Left renal cortex interstitium (tissue), 4 donors: ENCODE data around the gene MEP1B. TPM values are rescaled to one million over a fixed set of nuclear protein-coding genes. Genes with fewer than 3 reads are reported as not detected.
"Not testable (repeated sequence)": the region's sequence is repeated elsewhere in the genome, so short reads cannot be mapped to it uniquely, and the experiment has no call there.

Experiments
- DNase-seq, 4 donors: peaks; one replicate each; pipeline ENCODE4 v3.0.0-alpha.2; 2013; ENCODE audit warnings: low read depth in 4 of 4, low spot score in 2 of 4, missing footprints in 1 of 4
- polyA plus RNA-seq, 4 donors: library from polyadenylated mRNA; unstranded; fragments of 120-200 nt; gene quantifications; one replicate each; pipeline ENCODE4 v1.2.1, GENCODE V29; 2013; ENCODE audit not compliant: insufficient read length in 4 of 4

The MEP1B gene
- under 1 TPM in 3 of 4 donors, not detected in 1; 0.14 to 0.20 (median 0.20) TPM for polyA plus RNA-seq

GRCh38 chr18:32189790-32190189 is at the start of gene MEP1B:
Gene MEP1B (plus strand): TSS chr18:32190039. CDS start chr18:32190071, 32 bp downstream.
- DNase-seq: no peak

DNA sequence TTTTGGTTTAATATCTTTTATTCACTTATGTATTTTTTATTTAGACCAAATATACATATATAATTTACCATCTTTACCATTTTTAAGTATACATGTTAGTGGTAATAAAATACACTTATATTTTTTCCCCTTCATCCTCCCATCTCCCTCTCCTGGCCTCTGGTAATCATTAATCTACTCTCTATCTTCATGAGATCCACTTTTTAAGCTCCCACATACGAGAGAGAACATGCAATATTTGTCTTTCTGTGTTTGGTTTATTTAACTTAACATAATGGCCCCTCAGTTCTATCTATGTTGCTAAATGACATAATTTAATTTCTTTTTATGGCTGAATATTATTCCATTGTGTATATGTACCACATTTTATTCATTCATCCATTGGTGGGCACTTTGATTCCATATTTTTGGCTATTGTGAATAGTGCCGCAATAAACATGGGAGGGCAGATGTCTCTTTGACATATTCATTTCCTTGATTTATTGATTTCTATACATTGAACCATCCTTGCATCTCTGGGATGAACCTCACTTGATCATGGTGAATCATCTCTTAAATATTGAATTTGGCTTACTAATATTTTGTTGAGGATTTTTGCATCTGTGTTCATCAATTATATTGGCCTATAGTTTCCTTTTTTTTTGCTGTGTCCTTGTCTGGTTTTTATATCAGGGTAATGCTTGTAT is 41.5 kb upstream of the MEP1B start:
- no peak for DNase-seq

DNA sequence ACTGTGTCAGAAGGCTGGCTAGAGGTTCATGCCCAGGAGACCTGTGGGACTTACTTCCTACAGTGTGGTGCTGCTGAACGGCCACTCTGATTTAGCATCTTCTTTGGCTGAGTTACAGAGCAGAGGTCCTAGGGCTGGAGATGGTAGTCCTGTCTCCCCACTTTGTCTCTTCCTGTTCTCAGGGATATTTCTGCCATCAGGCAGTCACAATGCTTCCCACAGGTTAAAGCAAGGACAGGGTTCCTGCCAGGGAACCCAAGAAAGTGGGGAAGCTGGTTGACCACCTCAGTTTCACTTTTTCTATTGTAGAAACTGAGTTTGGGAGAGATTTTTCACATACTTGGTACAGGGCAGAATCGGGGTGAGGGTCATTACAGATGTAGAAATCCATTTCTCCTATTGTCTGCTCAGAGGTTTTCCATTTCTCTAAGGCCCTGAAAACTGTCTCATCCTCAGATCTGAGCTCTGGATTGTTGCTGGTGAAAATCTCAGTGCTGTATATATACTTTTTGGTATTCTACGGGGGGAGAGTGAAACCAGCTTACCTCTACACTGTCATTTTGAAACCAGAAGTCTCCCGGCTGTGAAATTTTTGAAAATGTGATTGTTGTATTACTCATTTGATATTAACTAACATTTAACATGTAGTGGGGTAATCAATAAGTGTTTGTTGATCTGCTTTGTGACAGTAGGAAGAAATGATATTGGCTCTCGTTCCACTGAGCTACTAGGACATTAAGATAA is 37.0 kb upstream of the MEP1B start:
- no peak for DNase-seq

DNA sequence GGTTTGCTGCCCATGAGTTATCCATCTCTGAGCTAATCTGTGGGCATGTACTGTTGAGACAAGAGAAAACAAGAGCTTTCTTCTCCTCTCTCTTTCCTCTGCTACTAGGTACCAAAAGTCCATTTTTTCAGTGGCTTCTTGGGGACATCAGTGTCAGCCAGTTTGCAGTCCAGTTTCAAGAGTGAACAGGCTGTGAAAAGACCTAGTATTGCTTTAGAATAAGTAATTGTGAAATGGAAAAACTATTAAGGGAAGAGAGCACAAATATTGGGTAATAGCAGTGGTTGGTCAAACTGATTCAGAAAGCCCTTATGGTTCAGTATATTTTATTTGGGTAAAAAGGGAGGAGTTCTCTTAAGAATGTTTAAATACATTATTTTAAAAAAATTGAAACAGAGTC is 33.0 kb upstream of the MEP1B start:
- no peak for DNase-seq

DNA sequence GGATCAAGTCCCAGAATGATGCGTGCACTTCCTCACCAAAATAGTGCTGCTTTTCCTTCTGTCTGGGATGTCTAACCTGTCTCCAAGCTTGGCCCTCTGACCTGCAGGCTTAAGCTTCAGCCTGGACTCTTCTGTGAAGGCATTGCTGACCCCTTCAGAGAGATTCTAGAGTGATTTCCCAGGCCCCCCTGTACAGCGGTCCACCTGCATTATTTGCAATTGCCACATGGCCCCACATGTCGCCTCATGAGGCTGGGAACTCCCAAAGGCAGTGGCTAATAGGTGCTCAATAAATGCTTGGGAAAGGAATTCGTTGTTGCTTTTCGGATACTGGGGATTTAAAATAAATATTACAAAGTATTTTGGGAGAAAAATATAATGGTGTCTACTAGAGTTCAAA is 32.3 kb upstream of the MEP1B start:
- DNase-seq: no peak

- DNase-seq: peak; percentile 73 to 91 (median 81)
Measured at GRCh38 chr18:32158108-32158624, 31.7 kb upstream of the MEP1B start.

DNA sequence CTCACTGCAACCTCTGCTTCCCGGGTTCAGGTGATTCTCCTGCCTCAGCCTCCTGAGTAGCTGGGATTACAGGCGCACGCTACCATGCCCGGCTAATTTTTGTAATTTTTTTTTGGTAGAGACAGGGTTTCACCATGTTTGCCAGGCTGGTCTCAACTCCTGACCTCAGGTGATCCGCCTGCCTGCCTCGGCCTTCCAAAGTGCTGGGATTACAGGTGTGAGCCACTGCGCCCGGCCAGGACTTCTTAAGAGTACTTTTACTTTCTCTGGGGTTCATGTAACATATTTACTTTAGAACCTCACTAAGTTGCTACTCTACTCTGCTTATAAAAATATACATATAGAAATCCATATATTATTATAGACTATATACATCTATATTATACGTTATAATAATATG is 31.2 kb upstream of the MEP1B start:
- not testable (repeated sequence) for DNase-seq

DNA sequence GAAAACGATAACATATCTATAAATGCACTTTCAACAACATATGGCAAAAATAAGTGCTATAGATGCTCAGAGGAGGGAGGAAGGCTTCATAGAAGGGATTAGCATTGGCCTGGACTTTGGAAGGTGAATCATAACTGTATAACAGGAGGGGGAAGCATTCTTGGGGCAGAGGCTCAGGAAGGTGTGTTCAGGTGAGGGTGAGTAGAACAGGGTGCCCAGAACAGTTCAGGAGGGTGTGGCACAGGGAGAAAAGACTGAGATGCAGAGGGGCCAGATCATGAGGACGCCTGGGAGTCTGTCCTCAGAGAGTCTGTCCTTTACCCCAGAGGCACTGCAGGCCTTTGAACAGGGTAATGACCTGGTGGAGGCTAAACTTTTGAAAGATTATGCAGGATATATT is 29.3 kb upstream of the MEP1B start:
- DNase-seq: no peak

DNA sequence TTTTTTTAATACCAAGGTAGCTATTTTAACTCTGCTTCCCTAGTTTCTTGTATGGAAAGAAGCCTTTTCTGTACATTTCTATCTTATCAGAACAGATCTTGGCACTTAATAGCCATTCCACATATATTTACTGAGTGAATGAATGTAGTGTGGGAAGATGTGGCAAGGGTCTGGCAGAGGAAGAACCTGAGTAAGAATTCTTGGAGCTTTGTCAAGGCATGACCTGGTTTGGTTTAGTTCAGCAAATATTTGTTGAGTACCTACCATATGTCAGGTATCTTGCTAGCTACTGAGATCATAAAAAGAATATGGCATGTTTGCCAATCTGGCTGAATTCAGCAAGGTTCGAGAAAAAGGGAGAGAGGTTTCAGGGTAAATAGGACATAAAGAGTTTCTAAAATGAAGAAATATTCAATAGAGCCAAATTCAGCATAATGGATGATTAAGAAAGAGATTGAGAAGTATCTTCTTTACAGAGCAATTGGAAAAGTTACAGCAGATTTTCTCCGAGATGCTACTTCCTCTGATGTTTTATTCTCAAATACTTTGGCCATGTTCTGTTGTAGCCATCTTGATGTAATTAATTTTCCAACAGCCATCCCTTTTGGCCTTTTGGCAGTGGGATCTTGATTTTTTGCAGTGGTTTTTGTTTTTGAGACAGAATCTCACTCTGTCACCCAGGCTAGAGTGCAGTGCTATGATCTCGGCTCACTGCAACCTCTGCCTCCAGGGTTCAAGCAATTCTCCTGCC is 21.7 kb upstream of the MEP1B start:
- no peak for DNase-seq

DNA sequence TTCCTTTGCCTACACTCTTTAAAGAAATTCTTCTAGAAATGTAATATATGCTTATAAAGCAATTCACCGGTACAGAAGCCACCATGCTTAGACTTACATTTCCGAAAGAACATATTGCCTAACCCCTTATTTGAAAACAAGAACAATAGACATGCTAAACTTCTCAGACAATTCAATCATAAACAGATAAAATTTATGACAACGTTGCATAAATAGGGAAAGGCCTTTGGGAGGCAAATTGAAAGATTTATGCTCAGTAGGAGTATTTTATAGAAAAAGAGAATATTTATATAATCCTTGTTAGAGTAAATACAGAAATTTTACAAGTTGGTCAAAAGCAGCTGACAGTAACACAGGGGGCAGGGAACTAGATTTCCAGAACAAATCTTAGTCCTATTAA is 16.2 kb upstream of the MEP1B start:
- DNase-seq: no peak

GRCh38 chr18:32174719-32175118 is 15.1 kb upstream of the MEP1B start:
- DNase-seq: no peak

DNA sequence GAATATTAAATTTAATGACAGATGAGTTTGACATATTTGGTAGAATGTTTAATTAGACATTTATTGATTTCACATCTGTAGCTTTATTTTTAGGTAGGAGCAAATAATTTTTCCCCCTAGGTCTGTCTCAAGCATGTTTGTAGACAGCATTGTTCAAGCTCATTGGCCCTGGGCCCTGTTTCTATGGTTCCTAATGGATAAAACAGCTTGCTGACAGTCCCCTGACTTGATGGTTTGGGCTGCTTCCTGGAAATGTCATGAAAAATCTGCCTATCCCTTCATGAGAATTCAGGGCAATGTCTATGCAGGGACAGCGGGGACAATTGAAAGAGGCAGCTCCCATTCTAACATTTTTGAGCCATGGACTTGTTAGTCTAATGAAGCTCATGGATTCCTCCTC is 14.6 kb upstream of the MEP1B start:
- DNase-seq: no peak

GRCh38 chr18:32176745-32177144 is 13.1 kb upstream of the MEP1B start:
- DNase-seq: not testable (repeated sequence)

DNA sequence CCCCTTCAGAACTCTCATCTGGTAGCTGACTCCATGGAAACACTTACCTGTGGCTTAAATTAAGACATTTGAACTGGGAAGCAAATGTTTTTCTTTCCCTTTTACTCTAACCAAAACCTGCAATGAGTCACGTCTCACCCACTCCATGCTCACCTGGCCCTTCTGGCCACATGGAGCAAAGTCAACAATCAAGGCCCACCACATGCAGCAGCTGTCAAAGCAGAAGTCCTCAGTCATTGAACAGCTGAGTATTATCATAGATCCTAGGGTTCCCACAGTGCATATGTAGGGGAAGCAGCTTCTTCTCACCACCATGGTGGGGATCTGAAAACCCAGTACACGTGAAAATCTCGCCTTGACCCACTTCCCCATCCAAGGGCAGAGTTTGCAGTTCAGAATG is 12.3 kb upstream of the MEP1B start:
- no peak for DNase-seq

DNA sequence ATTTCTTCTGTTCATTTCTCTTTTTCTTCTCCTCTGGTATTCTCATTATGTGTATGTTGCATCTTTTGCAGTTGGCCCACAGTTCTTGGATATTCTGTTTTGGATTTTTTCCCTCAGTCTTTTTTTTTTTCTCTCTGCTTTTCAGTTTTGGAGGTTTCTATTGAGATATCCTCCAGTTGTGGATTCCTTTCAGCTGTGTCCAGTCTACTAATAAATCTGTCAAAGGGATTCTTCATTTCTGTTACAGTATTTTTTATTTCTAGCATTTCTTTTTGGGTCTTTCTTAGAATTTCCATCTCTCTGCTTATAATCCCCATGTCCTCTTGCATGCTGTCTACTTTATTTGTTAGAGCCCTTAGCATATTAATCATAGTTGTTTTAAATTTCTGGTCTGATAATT is 6.3 kb upstream of the MEP1B start:
- no peak for DNase-seq

- no peak for DNase-seq
Measured at GRCh38 chr18:32190209-32190608, 370 bp downstream of the MEP1B start.

DNA sequence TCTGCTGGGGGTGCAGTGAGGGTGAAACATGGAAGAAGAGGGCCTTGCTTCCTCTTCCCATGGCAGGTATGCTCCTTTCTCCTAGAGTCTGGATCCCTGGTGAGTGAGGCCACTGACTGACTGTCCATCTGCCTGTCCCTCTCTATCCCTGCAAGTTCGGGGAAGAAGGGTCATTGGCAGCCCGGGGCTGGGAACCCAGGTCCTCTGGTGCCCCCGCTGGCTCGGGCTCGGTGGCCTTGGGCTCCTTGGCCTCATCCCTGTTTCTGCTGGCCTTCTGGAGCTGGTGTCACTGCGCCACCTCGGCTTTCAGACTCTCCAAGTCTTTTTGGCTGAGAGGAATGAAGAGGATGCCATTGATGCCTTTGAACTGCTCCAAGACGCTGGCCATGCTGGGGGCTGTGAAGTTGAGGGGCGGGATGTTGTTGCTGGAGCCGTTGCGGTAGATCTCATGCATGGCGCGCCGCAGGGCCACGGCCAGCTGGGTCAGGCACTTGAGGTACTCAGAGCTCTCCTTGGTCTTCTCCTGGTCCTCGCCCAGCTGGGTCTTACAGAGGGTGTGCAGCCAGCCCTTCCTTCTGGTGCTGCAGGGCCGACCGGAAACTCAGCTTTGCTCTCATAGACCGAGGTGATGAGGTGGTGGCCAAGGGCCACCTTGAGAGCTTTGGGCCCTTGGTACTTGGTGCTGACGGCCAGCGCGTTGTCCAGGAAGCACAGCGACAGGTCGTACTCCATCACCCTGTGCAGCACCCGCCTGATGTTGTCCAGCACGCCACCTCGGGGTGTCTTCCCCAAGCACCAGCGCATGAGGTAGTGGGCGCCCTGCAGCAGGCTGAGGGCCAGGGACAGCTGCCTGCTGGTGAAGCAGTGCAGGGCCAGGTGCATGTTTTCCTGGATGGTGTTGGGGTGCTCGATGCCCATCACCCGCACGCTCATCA is 6.3 kb downstream of the MEP1B start:
- no peak for DNase-seq

DNA sequence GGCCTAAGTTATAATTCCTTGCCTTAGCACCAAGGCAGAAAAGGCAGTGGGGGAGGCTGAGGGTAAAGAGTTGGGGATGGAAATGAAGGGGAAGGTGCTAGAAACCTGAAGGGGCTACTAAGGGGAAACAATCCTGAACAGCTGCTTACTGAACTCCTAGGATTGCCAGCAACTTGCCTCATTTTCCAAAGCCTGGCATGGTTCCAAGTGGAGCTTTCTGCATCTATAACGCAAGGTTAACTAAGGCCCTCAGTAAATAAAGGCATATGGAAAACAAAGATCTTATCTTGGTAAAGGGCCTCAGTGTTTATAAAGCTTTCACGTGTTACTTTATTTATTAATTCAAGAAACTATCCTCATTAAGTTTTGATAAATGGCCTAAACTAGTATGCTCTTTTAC is 10.9 kb downstream of the MEP1B start:
- no peak for DNase-seq

DNA sequence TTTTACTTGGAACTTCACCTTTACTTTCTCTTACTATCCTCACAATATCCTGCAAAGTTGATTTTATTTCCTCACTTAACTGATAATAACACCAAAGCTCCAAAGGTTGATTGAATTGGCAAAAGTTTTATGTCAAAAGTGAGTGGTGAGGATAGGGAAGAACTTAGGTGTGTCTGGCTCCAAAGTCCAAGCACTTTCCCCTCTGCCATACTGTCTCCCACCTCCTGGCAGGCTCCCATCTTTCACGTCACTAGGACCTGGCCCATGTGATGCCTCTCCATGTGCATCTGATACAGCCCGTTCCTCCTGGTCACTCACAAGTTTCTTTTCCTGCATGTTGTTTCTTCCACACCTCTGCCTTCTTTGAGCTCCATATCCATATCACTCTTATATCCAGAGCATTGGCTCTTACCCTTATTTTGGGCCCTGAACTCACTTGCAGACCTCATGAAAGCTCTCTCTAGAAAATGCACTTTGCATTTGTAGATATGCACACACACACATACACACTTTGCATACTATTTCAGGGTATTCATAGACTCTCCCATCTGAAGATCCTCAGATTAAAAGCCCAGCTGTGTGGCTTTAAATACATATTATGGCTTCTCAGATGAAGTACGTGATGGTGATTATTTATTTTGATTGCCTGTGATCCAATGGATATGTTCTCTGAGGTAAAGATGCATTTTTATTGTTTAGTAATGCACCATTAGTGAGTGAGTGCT is 12.3 kb downstream of the MEP1B start:
- no peak for DNase-seq

- DNase-seq: no peak
Measured at GRCh38 chr18:32208023-32208422, 18.2 kb downstream of the MEP1B start.
